ENCODE results near the gene DIPK1C. TPM values are rescaled to one million over a fixed set of nuclear protein-coding genes. Genes with fewer than 3 reads are reported as not detected.

The DIPK1C gene
- polyA plus RNA-seq, 4 donors = 0.10 to 0.43 TPM; not detected in 2

GRCh38 chr18:74499633-74500032, 42.5 kb upstream of the DIPK1C start:
- DNase-seq = peak; percentile 74 to 82
- 19 to 24% (median 23%) methylated on average over 9 of the region's 9 CpGs for WGBS, 3 donors
- Histone ChIP-seq H3K4me1 (ENCODE audit: control insufficient read depth in 3 of 3, insufficient read depth in 2 of 3, low read depth in 1 of 3, low read length in 2 of 3) (peaks cover 8 to 30% (median 19%) of the 10 kb centered on the region in 3 donors), H3K36me3 (ENCODE audit: control insufficient read depth in 3 of 3, insufficient read depth in 2 of 3, low read depth in 1 of 3, low read length in 3 of 3) (peaks cover 5 to 44% (median 16%) of the 10 kb centered on the region in 3 donors), H3K4me3 (ENCODE audit: low read depth in 1 of 3, low read length in 3 of 3) (peak overlapping the region in 2 of 3 donors; percentile 22 to 53), H3K27me3 (ENCODE audit: control insufficient read depth in 3 of 3, insufficient read depth in 3 of 3, low read length in 3 of 3) (no peaks in the 10 kb centered on the region), H3K27ac (ENCODE audit: low read depth in 1 of 3, low read length in 2 of 3) (peak overlapping the region; percentile 81 to 95 (median 87)), H3K9me3 (ENCODE audit: control insufficient read depth in 2 of 2, insufficient read depth in 1 of 2, low read depth in 1 of 2, low read length in 1 of 2) (no peaks in the 10 kb centered on the region)
- no peak for FAIRE-seq

- Histone ChIP-seq H3K4me1 (ENCODE audit: control insufficient read depth in 3 of 3, insufficient read depth in 2 of 3, low read depth in 1 of 3, low read length in 2 of 3) (peaks cover 8 to 30% (median 19%) of the 10 kb centered on the region in 3 donors), H3K27ac (ENCODE audit: low read depth in 1 of 3, low read length in 2 of 3) (peak overlapping the region; percentile 81 to 95 (median 87)), H3K36me3 (ENCODE audit: control insufficient read depth in 3 of 3, insufficient read depth in 2 of 3, low read depth in 1 of 3, low read length in 3 of 3) (peaks cover 5 to 39% (median 15%) of the 10 kb centered on the region in 3 donors), H3K4me3 (ENCODE audit: low read depth in 1 of 3, low read length in 3 of 3) (peak overlapping the region in 2 of 3 donors; percentile 22 to 53), H3K27me3 (ENCODE audit: control insufficient read depth in 3 of 3, insufficient read depth in 3 of 3, low read length in 3 of 3) (no peaks in the 10 kb centered on the region), H3K9me3 (ENCODE audit: control insufficient read depth in 2 of 2, insufficient read depth in 1 of 2, low read depth in 1 of 2, low read length in 1 of 2) (no peaks in the 10 kb centered on the region)
- FAIRE-seq (no peak), DNase-seq (peak in 1 of 2 donors; percentile 55)
- WGBS, 3 donors = 47 to 62% (median 60%) methylated on average over 14 of the region's 14 CpGs
These were observed 41.9 kb upstream of the DIPK1C start for GRCh38 chr18:74498712-74499627.

GRCh38 chr18:74497778-74498177, 40.7 kb upstream of the DIPK1C start:
- H3K4me3 ChIP-seq (ENCODE audit: low read depth in 1 of 3, low read length in 3 of 3) = peak overlapping the region in 1 of 3 donors; percentile 87
- no peaks in the 10 kb centered on the region for H3K9me3 ChIP-seq (ENCODE audit: control insufficient read depth in 2 of 2, insufficient read depth in 1 of 2, low read depth in 1 of 2, low read length in 1 of 2)
- no peaks in the 10 kb centered on the region for H3K27me3 ChIP-seq (ENCODE audit: control insufficient read depth in 3 of 3, insufficient read depth in 3 of 3, low read length in 3 of 3)
- H3K4me1 ChIP-seq (ENCODE audit: control insufficient read depth in 3 of 3, insufficient read depth in 2 of 3, low read depth in 1 of 3, low read length in 2 of 3) = peaks cover 8 to 30% (median 19%) of the 10 kb centered on the region in 3 donors
- WGBS, 3 donors = 59 to 67% (median 64%) methylated on average over 3 of the region's 3 CpGs
- H3K27ac ChIP-seq (ENCODE audit: low read depth in 1 of 3, low read length in 2 of 3) = peak overlapping the region; percentile 94 to 97 (median 97)
- peaks cover 0 to 30% (median 10%) of the 10 kb centered on the region in 3 donors for H3K36me3 ChIP-seq (ENCODE audit: control insufficient read depth in 3 of 3, insufficient read depth in 2 of 3, low read depth in 1 of 3, low read length in 3 of 3)
- FAIRE-seq (no peak), DNase-seq (no peak)

GRCh38 chr18:74497324-74497676, 40.2 kb upstream of the DIPK1C start:
- H3K9me3 ChIP-seq (ENCODE audit: control insufficient read depth in 2 of 2, insufficient read depth in 1 of 2, low read depth in 1 of 2, low read length in 1 of 2) = peaks cover 0 to 2% of the 10 kb centered on the region in 2 donors
- no peak for FAIRE-seq
- H3K27me3 ChIP-seq (ENCODE audit: control insufficient read depth in 3 of 3, insufficient read depth in 3 of 3, low read length in 3 of 3) = no peaks in the 10 kb centered on the region
- no peak for DNase-seq
- peaks cover 6 to 30% (median 19%) of the 10 kb centered on the region in 3 donors for H3K4me1 ChIP-seq (ENCODE audit: control insufficient read depth in 3 of 3, insufficient read depth in 2 of 3, low read depth in 1 of 3, low read length in 2 of 3)
- peak overlapping the region in 2 of 3 donors; percentile 77 to 87 for H3K4me3 ChIP-seq (ENCODE audit: low read depth in 1 of 3, low read length in 3 of 3)
- WGBS, 3 donors = 79 to 87% (median 81%) methylated on average over 8 of the region's 8 CpGs
- peaks cover 0 to 25% (median 8%) of the 10 kb centered on the region in 3 donors for H3K36me3 ChIP-seq (ENCODE audit: control insufficient read depth in 3 of 3, insufficient read depth in 2 of 3, low read depth in 1 of 3, low read length in 3 of 3)
- H3K27ac ChIP-seq (ENCODE audit: low read depth in 1 of 3, low read length in 2 of 3) = peak overlapping the region; percentile 94 to 97 (median 97)

- FAIRE-seq = no peak
These were observed 39.6 kb upstream of the DIPK1C start for GRCh38 chr18:74496508-74497323.

GRCh38 chr18:74495581-74496507, 38.7 kb upstream of the DIPK1C start, which contains the start of gene CNDP2:
Gene CNDP2 (plus strand): TSS chr18:74496363. CDS start chr18:74499974, 3,611 bp downstream.
- Histone ChIP-seq H3K27ac (ENCODE audit: low read depth in 1 of 3, low read length in 2 of 3) (peak within 1 kb of the TSS; percentile 94 to 97 (median 97)), H3K4me1 (ENCODE audit: control insufficient read depth in 3 of 3, insufficient read depth in 2 of 3, low read depth in 1 of 3, low read length in 2 of 3) (peaks cover 6 to 30% (median 19%) of the 10 kb centered on the region in 3 donors), H3K9me3 (ENCODE audit: control insufficient read depth in 2 of 2, insufficient read depth in 1 of 2, low read depth in 1 of 2, low read length in 1 of 2) (peaks cover 0 to 8% of the 10 kb centered on the region in 2 donors), H3K27me3 (ENCODE audit: control insufficient read depth in 3 of 3, insufficient read depth in 3 of 3, low read length in 3 of 3) (no peaks in the 10 kb centered on the region), H3K4me3 (ENCODE audit: low read depth in 1 of 3, low read length in 3 of 3) (peak within 1 kb of the TSS; percentile 77 to 87 (median 80)), H3K36me3 (ENCODE audit: control insufficient read depth in 3 of 3, insufficient read depth in 2 of 3, low read depth in 1 of 3, low read length in 3 of 3) (peaks cover 0 to 14% (median 0%) of the 10 kb centered on the region in 3 donors)
- WGBS, 3 donors = 0% methylated on average over 61 to 71 of the region's 71 CpGs
- peak; percentile 100 for DNase-seq
- FAIRE-seq = no peak

More at GRCh38 chr18:74496508-74497323, 39.6 kb upstream of the DIPK1C start:
- H3K4me3 ChIP-seq (ENCODE audit: low read depth in 1 of 3, low read length in 3 of 3) = peak overlapping the region; percentile 77 to 87 (median 80)
- no peaks in the 10 kb centered on the region for H3K27me3 ChIP-seq (ENCODE audit: control insufficient read depth in 3 of 3, insufficient read depth in 3 of 3, low read length in 3 of 3)
- peak; percentile 72 to 89 for DNase-seq
- peaks cover 6 to 30% (median 19%) of the 10 kb centered on the region in 3 donors for H3K4me1 ChIP-seq (ENCODE audit: control insufficient read depth in 3 of 3, insufficient read depth in 2 of 3, low read depth in 1 of 3, low read length in 2 of 3)
- 2 to 3% (median 2%) methylated on average over 37 to 48 of the region's 48 CpGs for WGBS, 3 donors
- H3K9me3 ChIP-seq (ENCODE audit: control insufficient read depth in 2 of 2, insufficient read depth in 1 of 2, low read depth in 1 of 2, low read length in 1 of 2) = peaks cover 0 to 8% of the 10 kb centered on the region in 2 donors
- H3K36me3 ChIP-seq (ENCODE audit: control insufficient read depth in 3 of 3, insufficient read depth in 2 of 3, low read depth in 1 of 3, low read length in 3 of 3) = peaks cover 0 to 21% (median 6%) of the 10 kb centered on the region in 3 donors
- H3K27ac ChIP-seq (ENCODE audit: low read depth in 1 of 3, low read length in 2 of 3) = peak overlapping the region; percentile 94 to 97 (median 97)

GRCh38 chr18:74494514-74494913, 37.4 kb upstream of the DIPK1C start:
- Histone ChIP-seq H3K4me3 (ENCODE audit: low read depth in 1 of 3, low read length in 3 of 3) (no peak overlapping the region), H3K36me3 (ENCODE audit: control insufficient read depth in 3 of 3, insufficient read depth in 2 of 3, low read depth in 1 of 3, low read length in 3 of 3) (peaks cover 0 to 12% (median 0%) of the 10 kb centered on the region in 3 donors), H3K9me3 (ENCODE audit: control insufficient read depth in 2 of 2, insufficient read depth in 1 of 2, low read depth in 1 of 2, low read length in 1 of 2) (peaks cover 0 to 8% of the 10 kb centered on the region in 2 donors), H3K4me1 (ENCODE audit: control insufficient read depth in 3 of 3, insufficient read depth in 2 of 3, low read depth in 1 of 3, low read length in 2 of 3) (peaks cover 6 to 25% (median 19%) of the 10 kb centered on the region in 3 donors), H3K27me3 (ENCODE audit: control insufficient read depth in 3 of 3, insufficient read depth in 3 of 3, low read length in 3 of 3) (no peaks in the 10 kb centered on the region), H3K27ac (ENCODE audit: low read depth in 1 of 3, low read length in 2 of 3) (no peak overlapping the region)
- DNase-seq = no peak
- 34 to 62% (median 61%) methylated on average over 1 of the region's 1 CpG for WGBS, 3 donors
- no peak for FAIRE-seq
